ENCODE results near the gene BAIAP2L1. TPM values are rescaled to one million over a fixed set of nuclear protein-coding genes. Genes with fewer than 3 reads are reported as not detected.

Gene BAIAP2L1
- total and polyA plus RNA-seq, 7 donors, result 0.27 to 44.2 (median 3.0) TPM

GRCh38 chr7:98293746-98294145 is 107.1 kb downstream of the BAIAP2L1 start:
- Histone ChIP-seq H3K27me3 (no peaks in the 10 kb centered on the region), H3K36me3 (peaks cover 16 to 47% (median 26%) of the 10 kb centered on the region in 4 donors), H3K9me3 (no peaks in the 10 kb centered on the region), H3K4me3 (no peak overlapping the region), H3K27ac (no peak overlapping the region), H3K4me1 (peaks cover 0 to 27% (median 8%) of the 10 kb centered on the region in 4 donors)
- intact Hi-C loops (cut with DNase I), result no loop called here
- no peak for TF ChIP-seq EP300 (IDR thresholded peaks at IDR 0.05)
- no peak for TF ChIP-seq CTCF (IDR thresholded peaks at IDR 0.05)
- no peak for TF ChIP-seq POLR2AphosphoS5 (IDR thresholded peaks at IDR 0.05)
- TF ChIP-seq POLR2A (IDR thresholded peaks at IDR 0.05), result no peak
- DNase-seq, result no peak
- 85 to 90% methylated on average over 13 of the region's 13 CpGs for WGBS, 2 donors

GRCh38 chr7:98293265-98293664 is 107.6 kb downstream of the BAIAP2L1 start:
- H3K27ac ChIP-seq, result no peak overlapping the region
- 91 to 93% methylated on average over 17 of the region's 17 CpGs for WGBS, 2 donors
- no peaks in the 10 kb centered on the region for H3K27me3 ChIP-seq
- no peak for DNase-seq
- no peak for TF ChIP-seq POLR2A (IDR thresholded peaks at IDR 0.05)
- no peak for TF ChIP-seq CTCF (IDR thresholded peaks at IDR 0.05)
- no peak for TF ChIP-seq POLR2AphosphoS5 (IDR thresholded peaks at IDR 0.05)
- peaks cover 18 to 52% (median 27%) of the 10 kb centered on the region in 4 donors for H3K36me3 ChIP-seq
- intact Hi-C loops (cut with DNase I), result no loop called here
- no peaks in the 10 kb centered on the region for H3K9me3 ChIP-seq
- H3K4me3 ChIP-seq, result no peak overlapping the region
- peaks cover 0 to 32% (median 10%) of the 10 kb centered on the region in 4 donors for H3K4me1 ChIP-seq

- Histone ChIP-seq H3K27ac (no peak overlapping the region), H3K36me3 (peaks cover 18 to 57% (median 27%) of the 10 kb centered on the region in 4 donors), H3K4me3 (no peak overlapping the region), H3K9me3 (no peaks in the 10 kb centered on the region), H3K27me3 (no peaks in the 10 kb centered on the region), H3K4me1 (peaks cover 0 to 40% (median 25%) of the 10 kb centered on the region in 4 donors)
- TF ChIP-seq CTCF (IDR thresholded peaks at IDR 0.05) (no peak), POLR2A (IDR thresholded peaks at IDR 0.05) (no peak), POLR2AphosphoS5 (IDR thresholded peaks at IDR 0.05) (no peak), EP300 (IDR thresholded peaks at IDR 0.05) (no peak)
- DNase-seq, result no peak
- WGBS, 2 donors, result 69 to 86% methylated on average over 7 of the region's 7 CpGs
- intact Hi-C loops (cut with DNase I), result no loop called here
These were observed 109.2 kb downstream of the BAIAP2L1 start for GRCh38 chr7:98291717-98292116.

GRCh38 chr7:98289333-98289875 is 111.5 kb downstream of the BAIAP2L1 start:
- Histone ChIP-seq H3K4me3 (no peak overlapping the region), H3K36me3 (peaks cover 18 to 55% (median 25%) of the 10 kb centered on the region in 4 donors), H3K4me1 (peaks cover 0 to 54% (median 45%) of the 10 kb centered on the region in 4 donors), H3K27ac (peak overlapping the region in 1 of 4 donors; percentile 24), H3K27me3 (no peaks in the 10 kb centered on the region), H3K9me3 (no peaks in the 10 kb centered on the region)
- no peak for DNase-seq
- intact Hi-C loops (cut with DNase I), result no loop called here
- WGBS, 2 donors, result 88 to 90% methylated on average over 4 of the region's 4 CpGs
- TF ChIP-seq EP300 (IDR thresholded peaks at IDR 0.05) (no peak), POLR2A (IDR thresholded peaks at IDR 0.05) (no peak), POLR2AphosphoS5 (IDR thresholded peaks at IDR 0.05) (no peak), CTCF (IDR thresholded peaks at IDR 0.05) (no peak)
